IMR-90 (cell line): Measurements from ENCODE around the gene PCARE. TPM values are rescaled to one million over a fixed set of nuclear protein-coding genes. Genes with fewer than 3 reads are reported as not detected.

Source experiments
- ATAC-seq: fragments of 200-7000 bp; cut with Tn5 transposase; 2 replicates; pipeline ENCODE4 v1.9.1; 2020; ENCODE audit warnings: low read depth, mild to moderate bottlenecking, moderate library complexity
- BruUV-seq: library from RNA; stranded (reverse); fragments of 400-500 nt; replicated peaks from 2 replicates; lab custom pipeline; 2021; lab: Mats Ljungman, UMichigan
- CTCF ChIA-PET: fragments of 300-600 bp; formaldehyde crosslinking; extraction: SDS; loops from one replicate; lab custom pipeline; 2021; ENCODE audit warnings: antibody characterized with exemption; lab: Yijun Ruan, JAX
- POLR2A ChIA-PET: fragments of 300-600 bp; sonication (Branson Sonifier 250); formaldehyde crosslinking; loops from one replicate; lab custom pipeline; 2022; ENCODE audit warnings: antibody characterized with exemption; ENCODE audit not compliant: unreplicated experiment; lab: Charles Lee
- DNase-seq: peaks from one replicate; pipeline ENCODE4 v3.0.0; 2013
- H2AFZ ChIP-seq: replicated peaks from 2 replicates; pipeline ENCODE3; 2013; ENCODE audit warnings: low read length, mild to moderate bottlenecking; ENCODE audit not compliant: poor library complexity
- H2AK5ac ChIP-seq: 2 replicates; pipeline ENCODE4 v1.6.1; 2013; ENCODE audit warnings: low read depth, low read length, inconsistent platforms
- H2AK9ac ChIP-seq: replicated peaks from 2 replicates; pipeline ENCODE3; 2013; ENCODE audit warnings: mild to moderate bottlenecking, low read depth, low read length, moderate library complexity; ENCODE audit not compliant: poor library complexity
- H2BK120ac ChIP-seq: 2 replicates; pipeline ENCODE4 v1.6.1; 2013; ENCODE audit warnings: low read depth, low read length, inconsistent platforms
- H2BK15ac ChIP-seq: 3 replicates; pipeline ENCODE4 v1.6.1; 2013; ENCODE audit warnings: low read depth, low read length, inconsistent platforms
- H2BK20ac ChIP-seq: 2 replicates; pipeline ENCODE4 v1.6.1; 2013; ENCODE audit warnings: low read depth, mild to moderate bottlenecking, inconsistent platforms, low read length, moderate library complexity
- H2BK5ac ChIP-seq: 2 replicates; pipeline ENCODE4 v1.6.1; 2013; ENCODE audit warnings: mild to moderate bottlenecking, low read depth, low read length, inconsistent platforms; ENCODE audit not compliant: poor library complexity, severe bottlenecking
- H3K14ac ChIP-seq: replicated peaks from 2 replicates; pipeline ENCODE4 v1.6.1; 2013; ENCODE audit warnings: low read depth, low read length, inconsistent platforms
- H3K18ac ChIP-seq: 2 replicates; pipeline ENCODE4 v1.6.1; 2013; ENCODE audit warnings: low read depth, low read length, control low read depth
- H3K23ac ChIP-seq: 2 replicates; pipeline ENCODE4 v1.6.1; 2013; ENCODE audit warnings: low read depth, low read length, inconsistent platforms
- H3K27ac ChIP-seq: 2 replicates; pipeline ENCODE4 v1.5.1; 2013; ENCODE audit warnings: mild to moderate bottlenecking, control low read depth, low read length; ENCODE audit not compliant: insufficient read depth
- H3K27me3 ChIP-seq: 2 replicates; pipeline ENCODE4 v1.6.1; 2013; ENCODE audit warnings: low read length; ENCODE audit not compliant: control insufficient read depth, insufficient read depth
- H3K36me3 ChIP-seq: 2 replicates; pipeline ENCODE4 v1.6.1; 2013; ENCODE audit warnings: low read length, mixed read lengths; ENCODE audit not compliant: control insufficient read depth, insufficient read depth
- H3K4ac ChIP-seq: 2 replicates; pipeline ENCODE4 v1.6.1; 2013; ENCODE audit warnings: low read depth, low read length, inconsistent platforms
- H3K4me1 ChIP-seq: 2 replicates; pipeline ENCODE4 v1.6.1; 2013; ENCODE audit warnings: low read length, mixed read lengths; ENCODE audit not compliant: control insufficient read depth, insufficient read depth
- H3K4me2 ChIP-seq: 2 replicates; pipeline ENCODE4 v1.6.1; 2013; ENCODE audit warnings: low read depth, mild to moderate bottlenecking, control low read depth, low read length, moderate library complexity
- H3K4me3 ChIP-seq: 2 replicates; pipeline ENCODE4 v1.5.1; 2013; ENCODE audit warnings: low read depth, mild to moderate bottlenecking, control low read depth, low read length, moderate library complexity; ENCODE audit not compliant: insufficient read depth
- H3K56ac ChIP-seq: 2 replicates; pipeline ENCODE4 v1.6.1; 2013; ENCODE audit warnings: low read length, inconsistent platforms; ENCODE audit not compliant: insufficient read depth; ENCODE audit errors: extremely low read depth
- H3K79me1 ChIP-seq, 2 experiments: 2 replicates each; pipeline ENCODE4 v1.6.1; 2013; ENCODE audit warnings: low read length in 2 of 2, inconsistent platforms in 1 of 2, low read depth in 1 of 2
- H3K9ac ChIP-seq: 2 replicates; pipeline ENCODE4 v1.6.1; 2013; ENCODE audit warnings: low read depth, low read length, control low read depth
- H3K9me1 ChIP-seq: 2 replicates; pipeline ENCODE4 v1.6.1; 2013; ENCODE audit warnings: low read length, inconsistent platforms; ENCODE audit not compliant: insufficient read depth
- H3K9me3 ChIP-seq: 2 replicates; pipeline ENCODE4 v1.6.1; 2013; ENCODE audit warnings: low read length; ENCODE audit not compliant: control insufficient read depth, insufficient read depth
- H4K20me1 ChIP-seq: 2 replicates; pipeline ENCODE4 v1.6.1; 2013; ENCODE audit warnings: low read length, inconsistent platforms; ENCODE audit not compliant: insufficient read depth
- H4K5ac ChIP-seq: 2 replicates; pipeline ENCODE4 v1.6.1; 2013; ENCODE audit warnings: mild to moderate bottlenecking, low read depth, low read length, control low read depth
- H4K8ac ChIP-seq, 2 experiments: 2 replicates each; pipeline ENCODE4 v1.6.1; 2013; ENCODE audit warnings: low read depth in 2 of 2, low read length in 2 of 2, control low read depth in 1 of 2, inconsistent platforms in 1 of 2
- H4K91ac ChIP-seq: 2 replicates; pipeline ENCODE4 v1.6.1; 2013; ENCODE audit warnings: low read depth, low read length, inconsistent platforms; ENCODE audit not compliant: insufficient read depth
- CTCF ChIP-seq: conservative IDR thresholded peaks from 2 replicates; pipeline ENCODE4 v1.5.1; 2012; ENCODE audit warnings: mild to moderate bottlenecking, low read depth, low read length, improper control_type of control experiment
- ELK1 ChIP-seq: fragments of 150-350 bp; IDR thresholded peaks from 2 replicates; pipeline ENCODE4 v1.6.1; 2016; ENCODE audit warnings: low read depth, mild to moderate bottlenecking, low read length, moderate library complexity, borderline replicate concordance
- MAFK ChIP-seq: IDR thresholded peaks from 2 replicates; pipeline ENCODE4 v1.6.1; 2012; ENCODE audit warnings: low read depth, low read length, improper control_type of control experiment
- RAD21 ChIP-seq: IDR thresholded peaks from 2 replicates; pipeline ENCODE4 v1.6.1; 2012; ENCODE audit warnings: low read length, improper control_type of control experiment
- WGBS, 2 experiments: methylation state at CpG; one replicate each; pipeline versions ENCODE4 v1.1.5 to v1.1.7; 2013; ENCODE audit warnings: missing lambda C conversion rate in 2 of 2; ENCODE audit not compliant: insufficient read length in 1 of 2; ENCODE audit errors: extremely low coverage in 2 of 2; 5-methylcytosine and 5-hydroxymethylcytosine counted together
- dilution Hi-C: fragments of 300-500 bp; cut with HindIII; formaldehyde crosslinking; loops from one replicate; pipeline ENCODE4 v1.14.3; 2018; ENCODE audit warnings: low sequenced_read_pairs; ENCODE audit not compliant: unreplicated experiment
- in situ Hi-C: fragments of 300-500 bp; cut with MboI; formaldehyde crosslinking; loops from 3 replicates; pipeline ENCODE4 v1.14.3; 2019; ENCODE audit warnings: low sequenced_read_pairs, inconsistent platforms, mixed read lengths
- intact Hi-C: fragments of 100-400 bp; cut with micrococcal nuclease; formaldehyde crosslinking; loops from 2 replicates; pipeline ENCODE4 v1.10.0; 2022
- polyA plus RNA-seq, 3 experiments: library from polyadenylated mRNA; depleted of rRNA; stranded (reverse); fragments of >200 nt; gene quantifications; 2 replicates each; pipeline ENCODE4 v1.2.3, GENCODE V29; 2012; ENCODE audit warnings: low replicate concordance in 1 of 3
- total RNA-seq: library from RNA; depleted of rRNA; stranded (reverse); fragments of >200 nt; gene quantifications from 2 replicates; pipeline ENCODE4 v1.2.3, GENCODE V29; 2012

PCARE gene
- total and polyA plus RNA-seq, 2 of the 4 experiments (the other 2 are of a cell fraction), result not detected

DNA sequence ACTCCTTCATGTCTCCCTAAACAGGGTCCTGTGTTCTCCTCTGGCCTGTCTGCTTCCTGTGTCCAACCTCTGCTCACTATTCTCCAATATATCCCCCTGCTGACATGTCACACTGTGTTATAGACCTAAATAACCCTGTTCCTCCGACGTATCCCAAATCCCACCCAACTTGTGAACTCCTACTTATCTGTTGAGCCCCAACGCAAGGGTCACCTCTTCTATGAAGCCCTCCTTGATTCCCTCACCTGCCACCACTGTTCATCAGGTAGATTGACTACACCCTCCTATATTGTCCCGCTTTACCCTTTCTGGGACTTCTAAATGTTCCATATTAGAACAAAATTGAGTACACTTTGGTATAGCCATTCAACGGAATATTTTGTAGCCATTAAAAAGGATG is 42.1 kb downstream of the PCARE start:
- H3K9ac ChIP-seq, result no peak overlapping the region
- peak overlapping the region; percentile 37; the same call in 1 of the 2 replicates for H2AK5ac ChIP-seq
- ChIA-PET POLR2A (no interaction called here), CTCF (no interaction called here)
- no peak for ATAC-seq
- H3K23ac ChIP-seq, result no peak overlapping the region
- BruUV-seq, result no TSS peak
- WGBS, 2 experiments, result no CpG with 5 or more reads among the region's 5 CpGs
- H2BK20ac ChIP-seq, result no peak overlapping the region
- H3K27ac ChIP-seq, result no peak overlapping the region
- no peak overlapping the region for H3K14ac ChIP-seq
- H2BK5ac ChIP-seq, result no peak overlapping the region
- no peaks in the 10 kb centered on the region for H3K9me3 ChIP-seq
- DNase-seq, result no peak
- peaks cover 6% of the 10 kb centered on the region for H3K4me1 ChIP-seq
- no peaks in the 10 kb centered on the region for H3K36me3 ChIP-seq
- H3K4me2 ChIP-seq, result no peak overlapping the region
- no peak overlapping the region for H3K4ac ChIP-seq
- no peak for TF ChIP-seq MAFK
- TF ChIP-seq CTCF, result no peak
- no peak for TF ChIP-seq ELK1
- TF ChIP-seq RAD21, result no peak
- no peak overlapping the region for H4K5ac ChIP-seq
- dilution Hi-C loops (no loop called here), intact Hi-C loops (no loop called here), in situ Hi-C loops (no loop called here)
- no peak overlapping the region for H4K8ac ChIP-seq
- H3K56ac ChIP-seq, result no peak overlapping the region
- H3K79me1 ChIP-seq, result no peaks in the 10 kb centered on the region
- no peak overlapping the region for H2AK9ac ChIP-seq
- no peak overlapping the region for H2AFZ ChIP-seq
- H3K27me3 ChIP-seq, result peaks cover 3% of the 10 kb centered on the region; the same call in 1 of the 2 replicates
- no peak overlapping the region for H3K4me3 ChIP-seq
- no peaks in the 10 kb centered on the region for H4K20me1 ChIP-seq
- H3K9me1 ChIP-seq, result peaks cover 14% of the 10 kb centered on the region
- no peak overlapping the region for H3K18ac ChIP-seq
- H2BK15ac ChIP-seq, result peak overlapping the region; percentile 31; the same call in 1 of the 3 replicates
- H4K91ac ChIP-seq, result no peak overlapping the region
- H2BK120ac ChIP-seq, result no peak overlapping the region
